Activated naive CD8-positive, alpha-beta T cell treated with anti-CD3 and anti-CD28 coated beads, Interleukin-2, amount 50 U/mL, for 16 hours (primary cell): Measurements from ENCODE around the gene CLASP1.
"Not testable (repeated sequence)": the region's sequence is repeated elsewhere in the genome, so short reads cannot be mapped to it uniquely, and the experiment has no call there.

ENCODE experiments used
- DNase-seq: peaks from one replicate; pipeline ENCODE4 v3.0.0-alpha.2; 2020; ENCODE audit warnings: low read depth, low spot score

CLASP1 gene

GRCh38 chr2:121505005-121505404, 144.3 kb downstream of the CLASP1 start:
- DNase-seq = no peak

GRCh38 chr2:121504316-121504715, 144.9 kb downstream of the CLASP1 start:
- DNase-seq = no peak

- DNase-seq = no peak
Measured at GRCh38 chr2:121502781-121503180, 146.5 kb downstream of the CLASP1 start.

GRCh38 chr2:121502246-121502645, 147.0 kb downstream of the CLASP1 start:
- no peak for DNase-seq

GRCh38 chr2:121501554-121501953, 147.7 kb downstream of the CLASP1 start:
- no peak for DNase-seq

- DNase-seq = no peak
Measured at GRCh38 chr2:121501031-121501430, 148.2 kb downstream of the CLASP1 start.

- no peak for DNase-seq
Measured at GRCh38 chr2:121498731-121499130, 150.5 kb downstream of the CLASP1 start.

- DNase-seq = no peak
Measured at GRCh38 chr2:121492409-121492808, 156.9 kb downstream of the CLASP1 start.

GRCh38 chr2:121491518-121491917, 157.7 kb downstream of the CLASP1 start:
- no peak for DNase-seq

- DNase-seq = no peak
Measured at GRCh38 chr2:121490584-121491133, 158.6 kb downstream of the CLASP1 start.

- DNase-seq = no peak
Measured at GRCh38 chr2:121489911-121490583, 159.2 kb downstream of the CLASP1 start.

GRCh38 chr2:121489284-121489683, 160.0 kb downstream of the CLASP1 start:
- no peak for DNase-seq

GRCh38 chr2:121486191-121486790, 163.0 kb downstream of the CLASP1 start:
- DNase-seq = no peak

- no peak for DNase-seq
Measured at GRCh38 chr2:121485039-121485438, 164.2 kb downstream of the CLASP1 start.

- DNase-seq = no peak
Measured at GRCh38 chr2:121483846-121484245, 165.4 kb downstream of the CLASP1 start.

- no peak for DNase-seq
Measured at GRCh38 chr2:121483021-121483420, 166.2 kb downstream of the CLASP1 start.

- DNase-seq = no peak
Measured at GRCh38 chr2:121480826-121481225, 168.4 kb downstream of the CLASP1 start.

GRCh38 chr2:121479882-121480522, 169.3 kb downstream of the CLASP1 start:
- no peak for DNase-seq

GRCh38 chr2:121478996-121479745, 170.1 kb downstream of the CLASP1 start:
- DNase-seq = no peak

GRCh38 chr2:121478358-121478995, 170.8 kb downstream of the CLASP1 start:
- not testable (repeated sequence) for DNase-seq

GRCh38 chr2:121476684-121477083, 172.6 kb downstream of the CLASP1 start:
- DNase-seq = no peak
